Left hindlimb (tissue), 1 donor: ENCODE data around the gene GRB10.

Source experiments
- DNase-seq: peaks from one replicate; pipeline ENCODE4 v3.0.0-alpha.2; 2018

The GRB10 gene

GRCh38 chr7:50782375-50783208 lies at the start of gene GRB10:
TSS of gene GRB10 (minus strand) at chr7:50782896. CDS start at chr7:50732322, 50,574 bp downstream.
- DNase-seq, result peak; percentile 41

GRCh38 chr7:50828801-50829200 lies 46.1 kb upstream of the GRB10 start:
- no peak for DNase-seq

- DNase-seq, result no peak
Observed at GRCh38 chr7:50828116-50828515, 45.4 kb upstream of the GRB10 start.

GRCh38 chr7:50827281-50827680 lies 44.6 kb upstream of the GRB10 start:
- no peak for DNase-seq

- DNase-seq, result no peak
Observed at GRCh38 chr7:50826371-50827172, 43.9 kb upstream of the GRB10 start.

- no peak for DNase-seq
Observed at GRCh38 chr7:50825465-50825864, 42.8 kb upstream of the GRB10 start.

GRCh38 chr7:50824882-50825281 lies 42.2 kb upstream of the GRB10 start:
- no peak for DNase-seq

- no peak for DNase-seq
Observed at GRCh38 chr7:50822706-50823105, 40.0 kb upstream of the GRB10 start.

- no peak for DNase-seq
Observed at GRCh38 chr7:50822110-50822509, 39.4 kb upstream of the GRB10 start.

GRCh38 chr7:50821457-50822008 lies 38.8 kb upstream of the GRB10 start:
- no peak for DNase-seq

GRCh38 chr7:50818324-50818723 lies 35.6 kb upstream of the GRB10 start:
- DNase-seq, result no peak

- no peak for DNase-seq
Observed at GRCh38 chr7:50817561-50817960, 34.9 kb upstream of the GRB10 start.

- DNase-seq, result no peak
Observed at GRCh38 chr7:50815138-50815537, 32.4 kb upstream of the GRB10 start.

GRCh38 chr7:50814166-50814565 lies 31.5 kb upstream of the GRB10 start:
- DNase-seq, result no peak

GRCh38 chr7:50812841-50813475 lies 30.3 kb upstream of the GRB10 start:
- DNase-seq, result peak; percentile 69

- no peak for DNase-seq
Observed at GRCh38 chr7:50812094-50812493, 29.4 kb upstream of the GRB10 start.

- no peak for DNase-seq
Observed at GRCh38 chr7:50808282-50808888, 25.7 kb upstream of the GRB10 start.

GRCh38 chr7:50807026-50807730 lies 24.5 kb upstream of the GRB10 start:
- DNase-seq, result no peak

- no peak for DNase-seq
Observed at GRCh38 chr7:50806143-50806542, 23.4 kb upstream of the GRB10 start.

GRCh38 chr7:50805447-50806125 lies 22.9 kb upstream of the GRB10 start:
- DNase-seq, result no peak
